ENCODE measurements around the gene COL18A1.

The COL18A1 gene

DNA sequence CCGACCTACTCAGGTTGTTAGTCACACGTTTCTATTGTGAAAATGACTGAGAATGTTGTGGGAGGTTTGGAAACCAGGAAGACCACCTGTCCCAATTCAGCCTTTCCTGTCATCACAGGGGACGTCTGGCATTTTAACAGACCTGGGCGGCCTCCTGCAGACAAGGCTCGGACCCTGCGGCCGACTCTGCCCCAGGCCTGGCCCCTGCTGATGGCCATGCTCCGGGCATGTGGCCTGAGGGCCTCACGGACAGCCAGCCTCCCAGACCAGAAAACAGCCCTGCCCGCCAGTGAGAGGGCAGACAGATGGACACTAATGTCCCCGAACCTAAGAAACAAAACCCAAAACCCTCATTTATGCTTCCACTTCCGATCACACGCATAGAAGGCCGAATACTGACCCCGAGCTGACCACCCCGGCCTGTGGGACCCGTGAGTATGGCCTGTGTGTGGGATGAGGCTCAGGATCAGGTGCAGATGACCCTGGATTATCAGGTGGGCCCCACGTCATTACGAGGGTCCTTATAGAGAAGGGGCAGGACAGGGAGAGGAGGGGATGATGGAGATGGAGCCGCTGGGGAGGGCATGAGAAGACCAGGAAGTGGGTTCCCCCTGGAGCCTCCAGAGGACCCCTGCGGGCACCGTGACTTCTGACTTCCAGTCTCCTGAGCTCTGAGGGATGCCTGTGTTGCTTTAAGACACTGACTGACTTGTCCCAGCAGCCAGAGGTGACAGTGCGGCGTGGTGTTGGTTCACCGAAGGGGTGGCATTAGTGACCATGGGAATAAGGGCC is 9.6 kb downstream of the COL18A1 start:
- Histone ChIP-seq H3K4me3 (ENCODE audit: low read length, poor library complexity, severe bottlenecking) (no peak overlapping the region), H3F3A (ENCODE audit: low read depth) (no peaks in the 10 kb centered on the region), H3K36me3 (ENCODE audit: insufficient read depth, low read length) (no peaks in the 10 kb centered on the region), H3K4me2 (ENCODE audit: low read depth, low read length, poor library complexity, severe bottlenecking) (no peak overlapping the region), H3K9me3 (ENCODE audit: insufficient read depth, low read depth, low read length) (no peaks in the 10 kb centered on the region), H3K9me2 (replicated peaks; ENCODE audit: low read depth, low read length) (no peaks in the 10 kb centered on the region), H4K20me1 (ENCODE audit: insufficient read depth, low read length, poor library complexity, severe bottlenecking) (no peaks in the 10 kb centered on the region), H3K27me3 (ENCODE audit: insufficient read depth, low read length, poor library complexity, severe bottlenecking) (no peaks in the 10 kb centered on the region), H3K79me2 (ENCODE audit: insufficient read depth, low read length) (no peaks in the 10 kb centered on the region), H3K4me1 (ENCODE audit: insufficient read depth, low read length, poor library complexity, severe bottlenecking) (no peaks in the 10 kb centered on the region), H2AFZ (ENCODE audit: low read length) (no peak overlapping the region), H3K9ac (ENCODE audit: low read depth, low read length, poor library complexity, severe bottlenecking) (no peak overlapping the region)
- TF ChIP-seq, protein P1, sequence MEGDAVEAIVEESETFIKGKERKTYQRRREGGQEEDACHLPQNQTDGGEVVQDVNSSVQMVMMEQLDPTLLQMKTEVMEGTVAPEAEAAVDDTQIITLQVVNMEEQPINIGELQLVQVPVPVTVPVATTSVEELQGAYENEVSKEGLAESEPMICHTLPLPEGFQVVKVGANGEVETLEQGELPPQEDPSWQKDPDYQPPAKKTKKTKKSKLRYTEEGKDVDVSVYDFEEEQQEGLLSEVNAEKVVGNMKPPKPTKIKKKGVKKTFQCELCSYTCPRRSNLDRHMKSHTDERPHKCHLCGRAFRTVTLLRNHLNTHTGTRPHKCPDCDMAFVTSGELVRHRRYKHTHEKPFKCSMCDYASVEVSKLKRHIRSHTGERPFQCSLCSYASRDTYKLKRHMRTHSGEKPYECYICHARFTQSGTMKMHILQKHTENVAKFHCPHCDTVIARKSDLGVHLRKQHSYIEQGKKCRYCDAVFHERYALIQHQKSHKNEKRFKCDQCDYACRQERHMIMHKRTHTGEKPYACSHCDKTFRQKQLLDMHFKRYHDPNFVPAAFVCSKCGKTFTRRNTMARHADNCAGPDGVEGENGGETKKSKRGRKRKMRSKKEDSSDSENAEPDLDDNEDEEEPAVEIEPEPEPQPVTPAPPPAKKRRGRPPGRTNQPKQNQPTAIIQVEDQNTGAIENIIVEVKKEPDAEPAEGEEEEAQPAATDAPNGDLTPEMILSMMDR (conservative IDR thresholded peaks at IDR 0.05; ENCODE audit: low read length): no peak
- TF ChIP-seq EZH2phosphoT487 (IDR thresholded peaks at IDR 0.05; ENCODE audit: borderline replicate concordance): no peak

DNA sequence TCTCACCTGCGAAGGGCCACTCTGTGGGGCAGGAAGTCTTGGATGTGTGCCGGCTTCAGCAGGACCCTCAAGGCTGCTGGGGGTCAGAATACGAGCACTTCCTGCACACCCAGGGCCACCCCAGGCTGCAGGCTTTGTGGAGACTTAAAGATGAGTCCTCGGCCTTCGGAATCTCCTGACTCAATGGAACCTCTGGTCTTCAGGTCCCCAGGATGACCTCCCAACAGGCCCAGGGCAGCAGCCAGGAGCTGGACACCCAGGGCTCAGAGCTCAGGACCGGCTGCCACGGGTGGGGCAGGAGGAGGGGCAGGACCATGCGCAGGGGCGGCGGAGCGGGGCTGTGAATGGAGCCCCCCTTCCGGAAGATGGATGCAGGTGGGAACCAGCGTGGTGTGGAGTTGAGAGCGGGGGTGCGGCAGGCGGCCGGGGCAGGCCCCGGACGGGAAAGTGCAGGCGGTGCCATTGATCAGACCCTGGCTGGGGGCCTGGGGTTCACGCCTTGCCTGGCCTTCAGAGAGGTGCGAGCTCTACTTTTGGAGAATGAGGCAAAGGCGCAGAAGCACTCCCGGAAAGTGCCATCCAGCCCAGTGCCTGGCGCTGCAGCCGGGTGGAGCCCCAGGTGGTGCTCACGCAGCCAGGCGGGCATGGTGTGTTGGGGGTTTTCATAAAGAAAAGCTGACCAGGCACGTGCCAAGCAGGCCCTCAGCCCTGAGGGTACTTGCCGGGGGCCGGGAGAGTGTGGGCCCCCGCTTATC is 10.4 kb downstream of the COL18A1 start:
- Histone ChIP-seq H3K4me2 (ENCODE audit: low read depth, low read length, poor library complexity, severe bottlenecking) (no peak overlapping the region), H3K9ac (ENCODE audit: low read depth, low read length, poor library complexity, severe bottlenecking) (no peak overlapping the region), H3K36me3 (ENCODE audit: insufficient read depth, low read length) (no peaks in the 10 kb centered on the region), H2AFZ (ENCODE audit: low read length) (no peak overlapping the region), H4K20me1 (ENCODE audit: insufficient read depth, low read length, poor library complexity, severe bottlenecking) (no peaks in the 10 kb centered on the region), H3K4me3 (ENCODE audit: low read length, poor library complexity, severe bottlenecking) (no peak overlapping the region), H3K79me2 (ENCODE audit: insufficient read depth, low read length) (no peaks in the 10 kb centered on the region), H3K4me1 (ENCODE audit: insufficient read depth, low read length, poor library complexity, severe bottlenecking) (no peaks in the 10 kb centered on the region), H3K27me3 (ENCODE audit: insufficient read depth, low read length, poor library complexity, severe bottlenecking) (no peaks in the 10 kb centered on the region), H3K9me2 (replicated peaks; ENCODE audit: low read depth, low read length) (no peaks in the 10 kb centered on the region), H3K9me3 (ENCODE audit: insufficient read depth, low read depth, low read length) (no peaks in the 10 kb centered on the region), H3F3A (ENCODE audit: low read depth) (no peaks in the 10 kb centered on the region)
- TF ChIP-seq EZH2phosphoT487 (IDR thresholded peaks at IDR 0.05; ENCODE audit: borderline replicate concordance): no peak
- TF ChIP-seq, protein P1 (conservative IDR thresholded peaks at IDR 0.05; ENCODE audit: low read length): no peak

DNA sequence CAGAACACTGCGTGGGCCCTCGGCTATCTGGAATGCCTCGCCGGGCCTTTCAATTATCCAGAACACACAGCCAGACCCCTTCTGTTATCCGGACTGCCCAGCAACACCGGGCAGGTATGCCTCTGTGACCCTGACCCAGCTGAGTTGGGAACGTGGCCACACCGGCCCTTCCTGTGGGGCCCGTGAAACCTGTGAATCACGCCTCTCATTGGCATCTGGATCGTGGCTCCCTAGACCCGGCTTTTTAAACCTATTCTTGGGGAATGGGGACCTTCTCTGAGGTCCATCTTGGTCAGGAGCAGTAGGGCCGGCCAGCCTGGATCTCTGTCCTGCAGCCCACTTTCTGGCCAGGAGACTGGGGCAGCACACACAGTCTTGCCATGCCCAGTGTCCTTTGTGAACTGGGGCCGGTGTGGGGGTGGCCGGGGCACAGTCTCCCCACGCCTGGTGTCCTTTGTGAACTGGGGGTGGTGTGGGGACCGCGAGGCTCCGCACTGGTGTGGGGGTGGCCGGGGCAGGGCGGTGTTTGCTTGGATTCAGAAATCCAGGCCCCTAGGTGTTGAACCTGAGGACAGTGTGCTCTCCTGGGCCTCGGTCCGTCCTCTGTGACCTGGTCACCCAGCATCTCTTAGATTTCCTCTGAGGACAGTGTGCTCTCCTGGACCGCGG is 11.1 kb downstream of the COL18A1 start:
- no peaks in the 10 kb centered on the region for H3K36me3 ChIP-seq (ENCODE audit: insufficient read depth, low read length)
- H3K4me3 ChIP-seq (ENCODE audit: low read length, poor library complexity, severe bottlenecking): no peak overlapping the region
- no peaks in the 10 kb centered on the region for H3K9me3 ChIP-seq (ENCODE audit: insufficient read depth, low read depth, low read length)
- H4K20me1 ChIP-seq (ENCODE audit: insufficient read depth, low read length, poor library complexity, severe bottlenecking): no peaks in the 10 kb centered on the region
- H2AFZ ChIP-seq (ENCODE audit: low read length): no peak overlapping the region
- H3K4me1 ChIP-seq (ENCODE audit: insufficient read depth, low read length, poor library complexity, severe bottlenecking): no peaks in the 10 kb centered on the region
- no peaks in the 10 kb centered on the region for H3F3A ChIP-seq (ENCODE audit: low read depth)
- H3K9ac ChIP-seq (ENCODE audit: low read depth, low read length, poor library complexity, severe bottlenecking): no peak overlapping the region
- no peaks in the 10 kb centered on the region for H3K79me2 ChIP-seq (ENCODE audit: insufficient read depth, low read length)
- TF ChIP-seq, protein P1 (conservative IDR thresholded peaks at IDR 0.05; ENCODE audit: low read length): no peak
- no peak for TF ChIP-seq EZH2phosphoT487 (IDR thresholded peaks at IDR 0.05; ENCODE audit: borderline replicate concordance)
- no peaks in the 10 kb centered on the region for H3K9me2 ChIP-seq (replicated peaks; ENCODE audit: low read depth, low read length)
- no peak overlapping the region for H3K4me2 ChIP-seq (ENCODE audit: low read depth, low read length, poor library complexity, severe bottlenecking)
- H3K27me3 ChIP-seq (ENCODE audit: insufficient read depth, low read length, poor library complexity, severe bottlenecking): no peaks in the 10 kb centered on the region

Data from Loucy (cell line).